ENCODE data around the gene NUP155. TPM values are rescaled to one million over a fixed set of nuclear protein-coding genes. Genes with fewer than 3 reads are reported as not detected.
A peak's percentile ranks its signal among the peaks of the same experiment; 100 is the strongest.
"Not testable (repeated sequence)": the region's sequence is repeated elsewhere in the genome, so short reads cannot be mapped to it uniquely, and the experiment has no call there.

NUP155 gene
- total RNA-seq: 66.3 and 72.6 TPM in 2 replicates
- long read RNA-seq, full-length matches to known transcripts: 19 of 128 reads
- long read RNA-seq, partial matches to known transcripts: 92 of 128 reads
- long read RNA-seq, other reads (novel, unspliced or antisense): 17 of 128 reads

- H3K27ac Mint-ChIP-seq (ENCODE audit: unreplicated experiment): peak within 1 kb of the TSS; percentile 100
- no peak for TF ChIP-seq CTCF (conservative IDR thresholded peaks at IDR 0.05)
- H3K4me1 Mint-ChIP-seq: peaks cover 28% of the 10 kb centered on the region
- H3K27me3 Mint-ChIP-seq (ENCODE audit: low read depth): peaks cover 30% of the 10 kb centered on the region
- peak; percentile 74 for DNase-seq (ENCODE audit: low read depth, low spot score)
- peak within 1 kb of the TSS; percentile 93 for H3K4me3 Mint-ChIP-seq
- H3K36me3 Mint-ChIP-seq (ENCODE audit: low read depth): no peaks in the 10 kb centered on the region
- no peaks in the 10 kb centered on the region for H3K9me3 Mint-ChIP-seq
Observed at GRCh38 chr5:37370864-37371726, at the start of gene NUP155. Gene NUP155, minus strand, starts transcription at chr5:37371106. Its CDS starts 129 bp downstream, at chr5:37370977.

DNA sequence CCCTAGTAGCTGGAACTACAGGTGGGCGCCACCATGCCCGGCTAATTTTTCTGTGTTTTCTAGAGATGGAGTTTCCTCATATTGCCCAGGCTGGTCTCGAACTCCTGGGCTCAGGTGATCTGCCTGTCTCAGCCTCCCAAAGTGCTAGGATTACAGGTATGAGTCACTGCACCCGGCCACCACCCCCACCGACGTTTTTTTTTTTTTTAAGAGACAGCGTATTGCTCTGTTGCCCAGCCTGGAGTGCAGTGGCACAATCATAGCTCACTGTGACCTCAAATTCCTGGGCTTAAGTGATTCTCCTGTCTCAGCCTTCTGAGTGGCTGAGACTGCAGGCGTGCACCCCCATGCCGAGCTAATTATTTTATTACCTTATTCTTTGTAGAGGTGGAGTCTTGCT, 46.4 kb upstream of the NUP155 start:
- Mint-ChIP-seq H3K36me3 (ENCODE audit: low read depth) (peaks cover 12% of the 10 kb centered on the region), H3K9me3 (no peaks in the 10 kb centered on the region), H3K27ac (ENCODE audit: unreplicated experiment) (no peak overlapping the region), H3K4me3 (no peak overlapping the region), H3K4me1 (no peaks in the 10 kb centered on the region), H3K27me3 (ENCODE audit: low read depth) (no peaks in the 10 kb centered on the region)
- DNase-seq (ENCODE audit: low read depth, low spot score): no peak
- TF ChIP-seq CTCF (conservative IDR thresholded peaks at IDR 0.05): no peak

- H3K27me3 Mint-ChIP-seq (ENCODE audit: low read depth): not testable (repeated sequence)
Observed at GRCh38 chr5:37415456-37415855, 44.5 kb upstream of the NUP155 start.

GRCh38 chr5:37412515-37412914, 41.6 kb upstream of the NUP155 start:
- no peak for TF ChIP-seq CTCF (conservative IDR thresholded peaks at IDR 0.05)
- Mint-ChIP-seq H3K27me3 (ENCODE audit: low read depth) (no peaks in the 10 kb centered on the region), H3K36me3 (ENCODE audit: low read depth) (peaks cover 6% of the 10 kb centered on the region), H3K4me1 (no peaks in the 10 kb centered on the region), H3K27ac (ENCODE audit: unreplicated experiment) (no peak overlapping the region), H3K9me3 (no peaks in the 10 kb centered on the region), H3K4me3 (no peak overlapping the region)
- DNase-seq (ENCODE audit: low read depth, low spot score): no peak

More at GRCh38 chr5:37415456-37415855, 44.5 kb upstream of the NUP155 start:
- not testable (repeated sequence) for H3K9me3 Mint-ChIP-seq; H3K4me3 Mint-ChIP-seq; H3K4me1 Mint-ChIP-seq; DNase-seq (ENCODE audit: low read depth, low spot score); H3K27ac Mint-ChIP-seq (ENCODE audit: unreplicated experiment); H3K36me3 Mint-ChIP-seq (ENCODE audit: low read depth)

GRCh38 chr5:37400501-37400900, 29.6 kb upstream of the NUP155 start:
- H3K4me1 Mint-ChIP-seq: no peaks in the 10 kb centered on the region
- no peak overlapping the region for H3K4me3 Mint-ChIP-seq
- no peaks in the 10 kb centered on the region for H3K27me3 Mint-ChIP-seq (ENCODE audit: low read depth)
- no peak for TF ChIP-seq CTCF (conservative IDR thresholded peaks at IDR 0.05)
- H3K9me3 Mint-ChIP-seq: no peaks in the 10 kb centered on the region
- no peak overlapping the region for H3K27ac Mint-ChIP-seq (ENCODE audit: unreplicated experiment)
- no peak for DNase-seq (ENCODE audit: low read depth, low spot score)
- H3K36me3 Mint-ChIP-seq (ENCODE audit: low read depth): peaks cover 12% of the 10 kb centered on the region

GRCh38 chr5:37396352-37396751, 25.4 kb upstream of the NUP155 start:
- Mint-ChIP-seq H3K36me3 (ENCODE audit: low read depth) (peaks cover 15% of the 10 kb centered on the region), H3K9me3 (no peaks in the 10 kb centered on the region), H3K4me3 (no peak overlapping the region), H3K27ac (ENCODE audit: unreplicated experiment) (no peak overlapping the region), H3K4me1 (no peaks in the 10 kb centered on the region), H3K27me3 (ENCODE audit: low read depth) (no peaks in the 10 kb centered on the region)
- no peak for TF ChIP-seq CTCF (conservative IDR thresholded peaks at IDR 0.05)
- no peak for DNase-seq (ENCODE audit: low read depth, low spot score)
